ENCODE results near the gene CD55. TPM values are rescaled to one million over a fixed set of nuclear protein-coding genes. Genes with fewer than 3 reads are reported as not detected.

CD55 gene
- total and polyA plus RNA-seq, 11 donors: 28.6 to 149 (median 91.2) TPM

GRCh38 chr1:207404849-207405525 is 83.5 kb downstream of the CD55 start:
- peak in 3 of 4 donors; percentile 57 to 82 (median 70) for ATAC-seq
- no peak overlapping the region for H3K27ac ChIP-seq
- TF ChIP-seq POLR2A (IDR thresholded peaks at IDR 0.05): no peak
- TF ChIP-seq CTCF (IDR thresholded peaks at IDR 0.05): peak; percentile 64 to 88 (median 78)
- no peak for DNase-seq
- H3K36me3 ChIP-seq: no peaks in the 10 kb centered on the region
- no peak overlapping the region for H3K4me3 ChIP-seq
- no peaks in the 10 kb centered on the region for H3K9me3 ChIP-seq
- H3K27me3 ChIP-seq: peaks cover 0 to 7% (median 0%) of the 10 kb centered on the region in 9 donors
- intact Hi-C loops (cut with DNase I): loop anchor here (1.0 to 10.0 kb wide), 15 partner anchors 80 to 323 kb away; partner anchors contain the start of genes C4BPB (in 2 of the 10) and CD55 (in 1 of the 10)
- peaks cover 0 to 24% (median 0%) of the 10 kb centered on the region in 12 donors for H3K4me1 ChIP-seq
- WGBS, 4 donors: 80 to 81% (median 80%) methylated on average over 6 of the region's 6 CpGs

GRCh38 chr1:207405814-207406213 is 84.3 kb downstream of the CD55 start:
- no peak overlapping the region for H3K4me3 ChIP-seq
- no peaks in the 10 kb centered on the region for H3K36me3 ChIP-seq
- no peak for TF ChIP-seq POLR2A (IDR thresholded peaks at IDR 0.05)
- no peak for TF ChIP-seq CTCF (IDR thresholded peaks at IDR 0.05)
- ATAC-seq (no peak), DNase-seq (no peak)
- intact Hi-C loops (cut with DNase I): loop anchor here (1.0 to 10.0 kb wide), 13 partner anchors 81 to 324 kb away; partner anchors contain the start of genes C4BPB (in 1 of the 10) and CD55 (in 1 of the 10)
- peak overlapping the region in 1 of 12 donors; percentile 78 for H3K27ac ChIP-seq
- H3K27me3 ChIP-seq: peaks cover 0 to 7% (median 0%) of the 10 kb centered on the region in 9 donors
- H3K4me1 ChIP-seq: peaks cover 0 to 24% (median 0%) of the 10 kb centered on the region in 12 donors
- no peaks in the 10 kb centered on the region for H3K9me3 ChIP-seq

GRCh38 chr1:207407655-207408260 is 86.3 kb downstream of the CD55 start:
- Histone ChIP-seq H3K36me3 (no peaks in the 10 kb centered on the region), H3K9me3 (no peaks in the 10 kb centered on the region), H3K4me1 (peaks cover 0 to 31% (median 0%) of the 10 kb centered on the region in 12 donors), H3K4me3 (no peak overlapping the region), H3K27ac (peak overlapping the region in 1 of 12 donors; percentile 78), H3K27me3 (peaks cover 0 to 7% (median 0%) of the 10 kb centered on the region in 9 donors)
- ATAC-seq: peak in 2 of 4 donors; percentile 22 to 38
- 31 to 55% (median 49%) methylated on average over 1 of the region's 1 CpG for WGBS, 4 donors
- intact Hi-C loops (cut with DNase I): loop anchor here in 9 of 10 donors (5.0 to 10.0 kb wide), 7 partner anchors 83 to 325 kb away; partner anchors contain the start of gene CD55 (in 1 of the 9)
- no peak for TF ChIP-seq POLR2A (IDR thresholded peaks at IDR 0.05)
- no peak for TF ChIP-seq CTCF (IDR thresholded peaks at IDR 0.05)
- no peak for DNase-seq

Other genes starting within 250 kb of the CD55 start
- gene C4BPB, start 232.8 kb upstream of the CD55 start, total RNA-seq: 1 to 10 TPM in 2 of 9 donors, under 1 TPM in 1, not detected in 6; 0.20 to 3.3 (median 1.3) TPM
- not detected for gene C4BPB, start 232.8 kb upstream of the CD55 start, polyA plus RNA-seq
- gene C4BPA, start 217.4 kb upstream of the CD55 start, total RNA-seq: not detected
- under 1 TPM in 1 of 2 donors, not detected in 1; 0.03 TPM for gene C4BPA, start 217.4 kb upstream of the CD55 start, polyA plus RNA-seq
- under 1 TPM in 1 of 9 donors, not detected in 8; 0.09 TPM for gene CR2, start 132.7 kb downstream of the CD55 start, total RNA-seq
- under 1 TPM in 1 of 2 donors, not detected in 1; 0.03 TPM for gene CR2, start 132.7 kb downstream of the CD55 start, polyA plus RNA-seq
- gene CR1, start 174.5 kb downstream of the CD55 start, total RNA-seq: 10 to 100 TPM in 2 of 9 donors, 1 to 10 TPM in 5, under 1 TPM in 2; 0.69 to 43.0 (median 1.9) TPM
- gene CR1, start 174.5 kb downstream of the CD55 start, polyA plus RNA-seq: under 1 TPM; 0.19 to 0.35 TPM